GM10266 (cell line): Measurements from ENCODE around the gene ANO7.
A peak's percentile ranks its signal among the peaks of the same experiment; 100 is the strongest.

Experiments
- DNase-seq: peaks from one replicate; pipeline ENCODE4 v3.0.0; 2012; ENCODE audit errors: extremely low spot score
- CTCF ChIP-seq: IDR thresholded peaks from 2 replicates; pipeline ENCODE4 v1.5.1; 2012; ENCODE audit warnings: mild to moderate bottlenecking, low read depth; ENCODE audit not compliant: control insufficient read depth, insufficient read depth; ENCODE audit errors: missing control alignments

Gene ANO7

GRCh38 chr2:241173557-241173956 is 14.9 kb upstream of the ANO7 start:
- no peak for DNase-seq
- no peak for TF ChIP-seq CTCF

GRCh38 chr2:241177526-241178334 is 10.7 kb upstream of the ANO7 start:
- TF ChIP-seq CTCF: no peak
- DNase-seq: no peak

GRCh38 chr2:241178961-241179360 is 9.5 kb upstream of the ANO7 start:
- TF ChIP-seq CTCF: no peak
- no peak for DNase-seq

- TF ChIP-seq CTCF: no peak
- DNase-seq: peak; percentile 69
Observed at GRCh38 chr2:241179899-241180298, 8.6 kb upstream of the ANO7 start.

- DNase-seq: no peak
- no peak for TF ChIP-seq CTCF
Observed at GRCh38 chr2:241180495-241180894, 8.0 kb upstream of the ANO7 start.

- TF ChIP-seq CTCF: no peak
- DNase-seq: no peak
Observed at GRCh38 chr2:241182126-241182525, 6.4 kb upstream of the ANO7 start.

- no peak for DNase-seq
- no peak for TF ChIP-seq CTCF
Observed at GRCh38 chr2:241182531-241183133, 5.8 kb upstream of the ANO7 start.
